Measurements from ENCODE around the gene STXBP6.

The STXBP6 gene

DNA sequence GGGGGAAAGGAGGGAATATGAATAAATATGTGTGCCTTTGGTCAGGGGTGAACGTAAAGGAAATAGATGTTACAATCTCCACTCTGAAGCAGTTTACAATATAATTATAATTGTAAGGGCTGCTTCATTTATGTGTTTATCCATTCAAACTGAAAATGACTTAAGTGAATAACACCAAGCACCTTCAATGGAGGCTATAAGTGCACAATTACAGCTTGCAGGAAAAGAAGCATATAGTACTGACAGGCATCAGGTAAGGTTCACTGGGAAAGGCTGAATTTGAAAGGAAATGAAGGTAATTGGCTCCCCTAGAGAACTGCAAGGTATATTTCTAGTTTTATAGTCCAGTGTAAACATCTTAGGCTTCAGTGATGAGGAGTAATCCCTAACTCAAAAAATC lies 192.7 kb downstream of the STXBP6 start:
- no peak overlapping the region for H3K4me3 ChIP-seq (ENCODE audit: low read depth, low read length)
- TF ChIP-seq, protein P1, sequence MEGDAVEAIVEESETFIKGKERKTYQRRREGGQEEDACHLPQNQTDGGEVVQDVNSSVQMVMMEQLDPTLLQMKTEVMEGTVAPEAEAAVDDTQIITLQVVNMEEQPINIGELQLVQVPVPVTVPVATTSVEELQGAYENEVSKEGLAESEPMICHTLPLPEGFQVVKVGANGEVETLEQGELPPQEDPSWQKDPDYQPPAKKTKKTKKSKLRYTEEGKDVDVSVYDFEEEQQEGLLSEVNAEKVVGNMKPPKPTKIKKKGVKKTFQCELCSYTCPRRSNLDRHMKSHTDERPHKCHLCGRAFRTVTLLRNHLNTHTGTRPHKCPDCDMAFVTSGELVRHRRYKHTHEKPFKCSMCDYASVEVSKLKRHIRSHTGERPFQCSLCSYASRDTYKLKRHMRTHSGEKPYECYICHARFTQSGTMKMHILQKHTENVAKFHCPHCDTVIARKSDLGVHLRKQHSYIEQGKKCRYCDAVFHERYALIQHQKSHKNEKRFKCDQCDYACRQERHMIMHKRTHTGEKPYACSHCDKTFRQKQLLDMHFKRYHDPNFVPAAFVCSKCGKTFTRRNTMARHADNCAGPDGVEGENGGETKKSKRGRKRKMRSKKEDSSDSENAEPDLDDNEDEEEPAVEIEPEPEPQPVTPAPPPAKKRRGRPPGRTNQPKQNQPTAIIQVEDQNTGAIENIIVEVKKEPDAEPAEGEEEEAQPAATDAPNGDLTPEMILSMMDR (IDR thresholded peaks at IDR 0.05; ENCODE audit: borderline replicate concordance, insufficient read depth, low read depth, low read length): no peak

DNA sequence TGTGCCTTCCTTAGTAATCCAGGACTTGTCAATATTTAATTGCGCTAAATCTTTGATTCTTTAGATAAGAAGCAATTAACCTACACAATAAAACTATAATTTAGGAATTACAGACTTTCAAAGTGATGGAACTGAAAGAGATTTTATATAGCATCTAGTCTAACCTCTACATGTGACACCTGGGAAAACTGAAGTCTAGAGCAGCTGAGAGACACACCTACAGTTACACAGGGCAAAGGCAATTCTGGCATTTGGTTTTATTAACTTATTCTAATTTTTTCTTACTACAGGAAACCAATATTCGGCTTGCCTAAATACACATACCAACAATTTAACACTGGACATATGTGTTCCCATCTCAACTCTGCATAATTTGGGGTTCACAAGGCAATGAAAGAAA lies 196.5 kb downstream of the STXBP6 start:
- H3K4me3 ChIP-seq (ENCODE audit: low read depth, low read length): no peak overlapping the region
- TF ChIP-seq, protein P1 (IDR thresholded peaks at IDR 0.05; ENCODE audit: borderline replicate concordance, insufficient read depth, low read depth, low read length): no peak

DNA sequence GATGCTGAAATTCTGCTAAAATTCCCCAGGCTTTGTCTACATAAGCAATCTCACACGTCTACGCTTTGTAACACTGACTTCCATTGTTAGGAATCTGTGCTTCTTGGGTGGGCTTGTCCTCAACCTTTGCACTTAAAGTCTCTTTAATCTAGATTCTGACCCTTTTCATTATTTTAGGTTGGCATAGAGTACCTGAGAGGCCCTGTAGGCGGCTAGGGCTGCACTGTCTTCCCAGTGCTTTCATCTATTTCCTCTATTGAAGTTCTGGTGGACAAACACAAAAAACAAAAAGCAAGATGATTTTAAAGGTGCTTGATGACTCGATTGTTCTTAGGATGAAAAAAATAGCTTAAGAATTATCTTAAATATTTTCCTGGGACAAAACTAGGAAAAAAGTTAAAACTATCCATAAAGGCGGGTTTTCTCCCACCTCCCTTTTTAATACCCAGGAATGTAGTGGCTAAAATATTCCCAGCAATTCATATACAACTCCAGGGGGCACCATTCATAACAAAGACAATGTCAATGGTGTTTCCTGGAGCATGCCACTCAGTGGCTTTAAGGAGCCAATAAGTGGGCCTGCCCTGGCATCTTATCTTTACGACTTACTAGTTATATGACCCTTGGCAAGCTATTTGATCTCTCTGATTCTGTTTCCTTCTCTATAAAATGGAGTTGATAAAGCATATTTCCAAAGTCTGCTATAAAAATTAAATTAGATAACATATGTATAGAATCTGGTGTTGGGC lies 197.5 kb downstream of the STXBP6 start:
- H3K4me3 ChIP-seq (ENCODE audit: low read depth, low read length): no peak overlapping the region
- TF ChIP-seq, protein P1 (IDR thresholded peaks at IDR 0.05; ENCODE audit: borderline replicate concordance, insufficient read depth, low read depth, low read length): no peak

DNA sequence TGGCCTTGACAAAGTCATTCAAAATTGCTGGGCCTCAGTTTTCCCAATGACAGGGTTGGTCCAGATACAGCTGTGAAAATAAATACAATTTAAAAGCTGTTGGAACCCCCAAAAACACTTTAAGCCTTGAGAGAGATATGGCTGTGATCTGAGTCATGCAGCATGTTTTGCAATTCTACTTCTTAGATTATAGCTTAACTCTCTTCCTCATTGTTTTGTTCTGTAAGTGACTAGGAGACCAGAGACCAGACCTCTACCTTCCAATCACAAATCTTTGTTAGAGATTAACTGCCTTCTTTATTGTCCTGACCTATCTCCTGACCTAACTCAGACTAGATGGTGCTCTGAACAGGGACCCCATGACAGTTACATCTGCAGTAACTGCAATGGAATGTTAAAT lies 198.1 kb downstream of the STXBP6 start:
- no peak overlapping the region for H3K4me3 ChIP-seq (ENCODE audit: low read depth, low read length)

DNA sequence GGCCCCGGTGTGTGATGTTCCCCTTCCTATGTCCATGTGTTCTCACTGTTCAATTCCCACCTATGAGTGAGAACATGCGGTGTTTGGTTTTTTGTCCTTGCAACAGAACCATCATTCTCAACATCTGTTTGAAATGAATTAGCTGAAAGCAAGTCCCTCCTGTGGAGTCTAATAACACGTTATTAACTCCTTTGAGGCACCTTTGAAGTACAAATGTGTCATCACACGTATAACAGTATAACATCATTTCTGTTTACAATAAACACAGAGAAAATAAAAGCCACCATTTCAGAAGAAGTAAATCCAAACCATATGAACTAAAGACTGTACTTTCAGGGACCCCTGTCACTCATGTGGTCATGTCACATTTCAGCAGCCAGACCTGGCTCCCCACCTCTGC lies 198.5 kb downstream of the STXBP6 start:
- TF ChIP-seq, protein P1 (IDR thresholded peaks at IDR 0.05; ENCODE audit: borderline replicate concordance, insufficient read depth, low read depth, low read length): no peak

More for the DNA sequence above, 198.1 kb downstream of the STXBP6 start:
- TF ChIP-seq, protein P1 (IDR thresholded peaks at IDR 0.05; ENCODE audit: borderline replicate concordance, insufficient read depth, low read depth, low read length): no peak

DNA sequence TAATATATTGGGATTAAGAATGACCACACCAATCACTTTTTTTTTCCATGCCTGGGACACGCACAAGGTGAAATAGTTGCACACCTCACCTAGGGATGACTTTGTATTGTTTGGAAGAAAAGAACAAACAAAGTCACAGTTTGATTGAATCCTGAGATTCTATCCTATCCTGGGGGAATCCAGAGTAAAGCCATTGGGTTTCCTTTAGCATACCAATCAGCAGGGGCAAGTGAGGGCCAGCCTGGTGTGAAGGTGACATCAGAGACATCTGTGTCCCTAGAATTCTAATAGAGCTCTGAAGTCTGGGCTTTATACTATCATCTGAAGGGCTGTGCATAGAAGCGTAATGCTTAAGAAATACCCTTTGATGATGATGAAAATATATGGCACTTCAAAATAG lies 199.9 kb downstream of the STXBP6 start:
- TF ChIP-seq, protein P1 (IDR thresholded peaks at IDR 0.05; ENCODE audit: borderline replicate concordance, insufficient read depth, low read depth, low read length): no peak
- no peak overlapping the region for H3K4me3 ChIP-seq (ENCODE audit: low read depth, low read length)

More for the DNA sequence above, 198.5 kb downstream of the STXBP6 start:
- H3K4me3 ChIP-seq (ENCODE audit: low read depth, low read length): no peak overlapping the region

DNA sequence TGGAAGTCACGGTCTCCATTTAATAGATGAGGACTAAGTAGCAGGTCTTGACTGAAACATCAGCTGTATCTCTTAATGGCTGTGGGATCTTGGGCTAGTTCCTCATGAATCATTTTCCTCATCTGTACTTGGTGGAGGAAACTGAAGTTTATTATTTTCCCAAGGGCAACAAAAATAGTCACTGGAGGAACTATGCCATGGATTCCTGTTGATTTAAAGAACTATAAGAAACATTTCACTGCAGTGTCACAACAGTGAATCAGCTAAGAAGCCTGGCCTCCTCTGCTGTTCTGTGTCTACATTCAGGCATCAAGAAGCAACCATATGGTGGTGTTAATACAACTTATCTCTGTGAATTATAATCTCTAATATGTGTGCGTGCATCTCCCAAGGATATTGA lies 200.5 kb downstream of the STXBP6 start:
- no peak overlapping the region for H3K4me3 ChIP-seq (ENCODE audit: low read depth, low read length)
- TF ChIP-seq, protein P1 (IDR thresholded peaks at IDR 0.05; ENCODE audit: borderline replicate concordance, insufficient read depth, low read depth, low read length): no peak

Measured in GM12875 (cell line).